Kidney epithelial cell (primary cell): ENCODE results near the gene C17orf114.

Experiments used
- DNase-seq: peaks from one replicate; pipeline ENCODE4 v3.0.0-alpha.2; 2010; ENCODE audit warnings: low read depth
- H3K27me3 ChIP-seq: 2 replicates; pipeline ENCODE4 v1.6.0; 2011; ENCODE audit warnings: low read length; ENCODE audit not compliant: control insufficient read depth, insufficient read depth
- H3K36me3 ChIP-seq: 2 replicates; pipeline ENCODE4 v1.5.1; 2011; ENCODE audit warnings: low read length; ENCODE audit not compliant: control insufficient read depth, insufficient read depth
- H3K4me3 ChIP-seq: 2 replicates; pipeline ENCODE4 v1.5.1; 2011; ENCODE audit warnings: low read depth, mild to moderate bottlenecking, control low read depth, low read length
- TF ChIP-seq, protein P1 (sequence below): IDR thresholded peaks from 2 replicates; pipeline ENCODE4 v1.5.1; 2011; ENCODE audit warnings: mild to moderate bottlenecking, moderate library complexity, low read length, control low read depth, inconsistent platforms; ENCODE audit not compliant: insufficient read depth, poor library complexity, severe bottlenecking

The C17orf114 gene

DNA sequence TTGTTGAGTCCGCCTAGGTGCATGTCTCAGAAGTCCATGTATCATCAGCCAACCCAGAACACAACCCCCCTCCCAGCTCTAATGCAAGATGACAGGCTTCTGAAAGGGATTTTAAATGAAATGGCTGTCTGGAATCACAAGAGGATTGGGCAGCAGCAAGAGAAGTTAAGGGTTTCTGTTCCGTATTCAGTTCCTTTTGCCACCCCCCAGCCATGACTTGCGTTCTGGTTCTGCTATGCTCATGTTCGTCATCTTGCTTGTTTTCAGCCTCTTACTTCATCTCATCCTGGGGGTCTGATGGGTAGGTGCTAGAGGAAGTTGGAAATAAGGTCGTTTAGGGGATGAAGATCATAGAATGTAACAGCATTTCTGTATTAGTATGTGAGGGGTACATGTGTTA, 43.0 kb upstream of the C17orf114 start:
- DNase-seq, result no peak
- TF ChIP-seq, protein P1, sequence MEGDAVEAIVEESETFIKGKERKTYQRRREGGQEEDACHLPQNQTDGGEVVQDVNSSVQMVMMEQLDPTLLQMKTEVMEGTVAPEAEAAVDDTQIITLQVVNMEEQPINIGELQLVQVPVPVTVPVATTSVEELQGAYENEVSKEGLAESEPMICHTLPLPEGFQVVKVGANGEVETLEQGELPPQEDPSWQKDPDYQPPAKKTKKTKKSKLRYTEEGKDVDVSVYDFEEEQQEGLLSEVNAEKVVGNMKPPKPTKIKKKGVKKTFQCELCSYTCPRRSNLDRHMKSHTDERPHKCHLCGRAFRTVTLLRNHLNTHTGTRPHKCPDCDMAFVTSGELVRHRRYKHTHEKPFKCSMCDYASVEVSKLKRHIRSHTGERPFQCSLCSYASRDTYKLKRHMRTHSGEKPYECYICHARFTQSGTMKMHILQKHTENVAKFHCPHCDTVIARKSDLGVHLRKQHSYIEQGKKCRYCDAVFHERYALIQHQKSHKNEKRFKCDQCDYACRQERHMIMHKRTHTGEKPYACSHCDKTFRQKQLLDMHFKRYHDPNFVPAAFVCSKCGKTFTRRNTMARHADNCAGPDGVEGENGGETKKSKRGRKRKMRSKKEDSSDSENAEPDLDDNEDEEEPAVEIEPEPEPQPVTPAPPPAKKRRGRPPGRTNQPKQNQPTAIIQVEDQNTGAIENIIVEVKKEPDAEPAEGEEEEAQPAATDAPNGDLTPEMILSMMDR, result no peak
- Histone ChIP-seq H3K36me3 (no peaks in the 10 kb centered on the region), H3K4me3 (no peak overlapping the region), H3K27me3 (no peaks in the 10 kb centered on the region)

DNA sequence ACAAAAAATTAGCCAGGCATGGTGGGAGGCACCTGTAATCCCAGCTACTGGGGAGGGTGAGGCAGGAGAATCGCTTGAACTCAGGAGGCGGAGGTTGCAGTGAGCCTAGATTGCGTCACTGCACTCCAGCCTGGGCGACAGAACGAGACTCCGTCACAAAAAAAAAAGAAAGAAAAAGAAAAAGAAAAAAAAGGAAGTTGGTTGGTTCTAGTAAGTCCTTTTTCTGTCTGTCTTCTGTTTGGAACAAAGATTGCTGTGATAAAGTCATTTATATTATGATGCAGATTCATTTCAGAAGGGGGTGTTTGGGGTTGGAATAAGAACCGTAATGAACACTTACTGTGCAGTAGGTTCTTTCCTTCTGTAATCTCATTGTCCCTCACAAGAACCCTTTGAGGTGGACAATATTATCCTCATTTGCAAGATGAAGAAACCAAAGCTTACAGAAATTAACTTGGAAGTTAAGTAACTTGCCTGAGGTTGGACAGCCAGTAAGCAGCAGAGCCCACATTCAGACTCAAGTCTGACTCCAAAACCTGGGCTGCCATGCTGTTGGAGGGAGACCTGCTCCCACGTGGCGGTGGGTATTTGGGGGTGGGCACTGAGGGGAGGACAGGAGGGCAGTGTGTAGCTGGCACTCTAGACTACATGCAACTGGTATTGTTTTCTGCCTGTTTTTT, 41.3 kb upstream of the C17orf114 start:
- H3K27me3 ChIP-seq, result no peaks in the 10 kb centered on the region
- no peak overlapping the region for H3K4me3 ChIP-seq
- DNase-seq, result no peak
- no peaks in the 10 kb centered on the region for H3K36me3 ChIP-seq
- TF ChIP-seq, protein P1, result no peak

DNA sequence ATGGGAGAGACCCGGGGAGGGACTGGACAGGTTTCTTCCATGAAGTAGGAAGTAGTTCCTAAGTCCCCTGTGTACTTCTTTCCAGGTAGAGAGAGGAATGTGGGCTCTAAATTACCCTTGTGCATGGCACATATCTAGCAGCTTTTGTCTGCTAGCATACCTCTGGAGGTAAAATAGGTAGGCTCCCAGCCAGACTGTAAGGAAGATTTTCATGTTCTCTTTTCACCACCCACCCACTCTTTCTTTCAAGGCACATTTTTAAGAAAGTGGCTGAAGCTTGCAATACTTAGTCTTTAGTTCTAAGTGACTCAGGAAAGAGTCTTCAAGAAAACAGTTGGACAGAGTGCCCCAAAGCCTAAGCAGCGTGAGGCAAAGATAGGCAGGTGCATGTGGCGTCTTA, 40.2 kb upstream of the C17orf114 start:
- Histone ChIP-seq H3K4me3 (no peak overlapping the region), H3K27me3 (no peaks in the 10 kb centered on the region), H3K36me3 (no peaks in the 10 kb centered on the region)
- no peak for DNase-seq
- TF ChIP-seq, protein P1, result no peak

DNA sequence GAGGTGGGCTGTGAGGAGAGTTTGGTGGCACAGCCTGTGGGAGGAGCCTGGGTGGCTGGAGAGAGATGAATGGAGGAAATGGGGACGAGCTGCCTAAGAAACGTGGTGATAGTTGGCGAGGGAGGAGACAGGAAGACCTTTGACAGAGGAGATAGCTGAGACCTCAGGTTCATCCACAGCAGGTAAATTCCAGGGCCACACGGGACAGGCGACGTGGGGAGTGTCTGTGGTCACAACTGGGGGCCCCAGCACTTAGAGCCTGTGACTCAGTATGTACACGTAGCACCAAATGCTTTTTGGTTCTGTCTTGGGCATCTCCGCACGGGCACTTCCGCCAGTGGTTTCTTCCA, 38.7 kb upstream of the C17orf114 start:
- DNase-seq, result no peak
- no peak overlapping the region for H3K4me3 ChIP-seq
- no peaks in the 10 kb centered on the region for H3K36me3 ChIP-seq
- TF ChIP-seq, protein P1, result no peak
- no peaks in the 10 kb centered on the region for H3K27me3 ChIP-seq

DNA sequence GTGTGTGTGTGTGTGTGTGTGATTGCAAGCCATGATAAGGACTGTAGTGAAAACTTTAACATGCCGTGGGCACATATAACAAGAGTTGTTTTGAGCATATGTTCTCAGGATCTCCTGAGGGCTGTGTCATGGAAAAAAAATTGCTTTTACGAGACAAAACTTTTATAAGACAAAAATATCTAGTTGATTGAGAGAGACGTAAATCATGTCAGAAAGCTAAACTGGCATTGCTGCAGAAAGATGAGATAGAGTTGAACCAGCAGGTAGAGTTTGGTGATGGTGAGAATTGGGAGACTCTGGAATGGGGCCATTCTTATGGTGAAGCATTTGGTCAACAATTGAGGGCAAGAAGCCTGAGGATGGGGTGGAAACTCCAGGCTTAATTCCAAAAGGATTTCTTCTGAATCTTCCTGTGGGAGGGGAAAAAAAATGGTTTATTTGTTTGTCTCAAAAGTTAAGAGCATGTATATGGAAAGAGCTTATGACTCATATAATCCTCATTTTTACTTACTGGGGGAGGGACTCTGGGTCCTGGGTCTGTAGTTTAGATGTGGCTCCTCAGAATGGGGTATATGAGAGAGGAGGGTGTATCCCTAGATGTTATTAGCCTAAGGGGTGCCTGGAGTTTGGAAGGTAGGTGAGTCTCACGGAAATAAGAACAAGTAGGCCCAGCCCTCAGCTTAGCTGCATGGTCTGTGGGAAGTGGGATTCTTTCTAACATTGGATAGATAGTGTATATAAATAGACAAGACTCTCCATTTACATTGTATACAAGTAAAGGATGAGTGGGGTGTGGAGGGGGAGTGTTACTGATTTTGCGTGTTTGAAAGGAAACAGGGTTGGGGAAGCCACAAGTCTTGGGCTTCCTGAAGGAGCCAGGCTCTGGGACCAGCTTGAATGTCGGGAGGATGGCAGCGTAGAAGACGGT, 38.1 kb upstream of the C17orf114 start:
- H3K27me3 ChIP-seq, result no peaks in the 10 kb centered on the region
- no peak overlapping the region for H3K4me3 ChIP-seq
- TF ChIP-seq, protein P1, result no peak
- DNase-seq, result no peak
- H3K36me3 ChIP-seq, result no peaks in the 10 kb centered on the region
